TTC549 (cell line): ENCODE data around the gene C2orf81.

ENCODE experiments used
- FAIRE-seq: peaks from 2 replicates; lab custom pipeline; 2012; peaks lifted over from hg19 to GRCh38; lab: Jason Lieb, UNC

The C2orf81 gene

GRCh38 chr2:74390606-74391005 lies 30.8 kb downstream of the C2orf81 start:
- FAIRE-seq: no peak

- FAIRE-seq: no peak
Observed at GRCh38 chr2:74387346-74387745, 34.1 kb downstream of the C2orf81 start.

GRCh38 chr2:74385396-74385795 lies 36.0 kb downstream of the C2orf81 start:
- no peak for FAIRE-seq

- FAIRE-seq: no peak
Observed at GRCh38 chr2:74384051-74384450, 37.4 kb downstream of the C2orf81 start.

DNA sequence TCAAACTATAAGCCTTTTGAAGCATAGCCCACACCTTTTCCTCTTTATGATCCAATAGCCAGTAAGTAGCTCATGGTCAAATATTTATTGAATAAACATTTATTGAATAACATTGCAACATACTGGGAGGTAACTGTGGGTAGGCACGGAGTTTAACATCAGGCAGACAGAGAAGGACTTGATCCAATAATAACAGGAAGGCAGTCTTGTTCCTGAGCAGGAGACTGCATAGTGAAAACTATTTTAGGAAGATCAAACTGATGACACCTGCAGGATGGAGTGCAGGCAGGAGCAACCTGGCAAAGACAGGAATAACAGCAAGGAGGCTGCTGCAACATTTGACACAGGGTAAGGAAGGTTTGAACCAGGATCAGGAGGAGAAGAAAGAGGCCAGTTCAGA lies 38.2 kb downstream of the C2orf81 start:
- no peak for FAIRE-seq

DNA sequence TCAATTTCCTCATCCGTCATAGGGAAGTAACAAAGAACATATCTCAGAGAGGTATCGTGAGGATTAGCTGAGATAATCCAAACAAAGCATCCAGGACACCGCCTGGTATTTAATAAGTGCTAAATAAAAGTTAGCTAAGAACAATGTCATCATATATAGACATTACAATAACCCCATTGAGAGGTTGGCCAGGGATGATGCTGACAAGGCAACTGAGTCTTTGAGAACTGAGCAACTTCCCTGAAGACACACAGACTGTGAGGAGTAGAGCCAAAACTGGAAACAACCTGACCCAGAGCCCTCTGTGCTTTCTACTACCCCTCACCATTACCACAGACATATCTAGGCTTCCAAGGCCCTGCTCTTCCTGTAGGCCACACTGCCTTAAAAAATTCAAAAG lies 39.7 kb downstream of the C2orf81 start:
- FAIRE-seq: no peak

- FAIRE-seq: no peak
Observed at GRCh38 chr2:74379851-74380789, 41.3 kb downstream of the C2orf81 start, which contains the start of gene DCTN1. Gene DCTN1 (minus strand): TSS chr2:74380311. CDS start chr2:74380037, 274 bp downstream.

GRCh38 chr2:74378007-74378406 lies 43.4 kb downstream of the C2orf81 start:
- FAIRE-seq: no peak

- no peak for FAIRE-seq
Observed at GRCh38 chr2:74375838-74376237, 45.6 kb downstream of the C2orf81 start.

DNA sequence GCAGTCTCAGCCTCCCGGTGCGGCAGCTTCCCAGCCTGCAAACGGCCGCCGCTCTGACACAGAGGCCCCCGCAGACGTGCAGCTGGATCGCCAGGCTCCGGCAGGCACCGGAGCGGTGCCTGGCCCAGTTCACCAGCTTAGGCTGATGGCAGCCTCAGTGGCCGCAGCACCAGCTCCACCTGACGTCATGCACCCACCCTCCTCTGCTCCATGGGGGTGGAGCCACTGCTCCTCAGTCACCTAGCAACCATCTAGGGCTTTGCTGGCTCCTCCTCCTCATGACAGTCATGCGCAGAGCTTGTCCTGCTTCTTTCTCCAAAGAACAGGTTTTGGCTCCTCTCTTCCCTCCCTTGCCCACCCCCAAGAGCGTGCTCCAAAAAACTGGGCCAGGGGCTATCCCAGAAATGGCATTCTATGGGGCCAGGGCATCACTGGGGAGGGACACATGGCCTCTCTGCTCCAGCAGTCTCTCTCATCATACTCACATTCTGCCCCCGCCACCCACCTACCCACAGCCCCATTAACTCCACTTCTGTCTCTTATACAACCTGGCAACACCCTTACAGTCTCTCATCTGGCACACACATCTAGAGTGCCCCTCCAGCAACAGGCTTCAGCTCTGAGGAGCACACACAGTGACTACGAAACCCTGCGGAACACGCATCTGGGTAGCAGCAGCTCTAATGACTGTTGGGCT lies 46.8 kb downstream of the C2orf81 start:
- FAIRE-seq: no peak

DNA sequence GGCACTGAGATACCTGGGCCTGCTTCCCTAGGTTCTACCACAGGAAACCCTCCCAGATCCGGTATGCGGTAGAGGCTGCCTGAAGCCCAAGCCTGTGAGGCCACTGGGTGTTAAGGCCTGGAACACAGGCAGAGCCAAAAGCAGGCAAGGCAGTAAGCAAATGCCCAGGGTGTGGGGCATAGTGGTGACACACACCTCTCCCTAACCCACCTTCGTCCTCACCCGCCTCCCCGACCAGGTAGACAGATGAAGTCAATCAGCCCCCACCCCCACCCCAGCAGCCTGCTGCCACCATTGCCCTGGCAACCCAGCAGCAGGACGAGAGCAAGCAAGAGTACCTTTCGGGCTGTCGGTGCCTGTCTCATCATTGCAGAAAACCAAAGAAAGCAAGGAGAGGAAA lies 47.4 kb downstream of the C2orf81 start:
- FAIRE-seq: no peak

GRCh38 chr2:74373221-74373676 lies 48.2 kb downstream of the C2orf81 start:
- no peak for FAIRE-seq

DNA sequence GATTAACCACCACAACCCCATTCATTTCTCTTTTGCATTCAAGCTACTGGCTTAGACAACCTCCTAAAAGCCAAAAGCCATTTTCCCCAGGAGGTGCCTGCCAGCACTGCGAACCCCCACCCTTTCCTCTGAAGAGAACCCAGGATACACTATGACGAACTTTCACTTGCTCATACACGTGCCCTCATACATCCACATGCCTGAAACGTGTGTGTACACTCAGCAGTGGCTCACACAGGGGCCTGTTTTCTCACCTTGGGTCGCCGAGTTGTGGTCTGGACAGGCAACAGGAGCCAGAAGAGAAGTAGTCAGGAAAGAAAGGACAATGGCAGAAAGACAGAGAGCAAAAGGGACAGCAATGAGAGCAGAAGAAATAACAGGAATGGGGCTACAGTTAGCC lies 48.7 kb downstream of the C2orf81 start:
- FAIRE-seq: no peak

- no peak for FAIRE-seq
Observed at GRCh38 chr2:74371421-74371820, 50.0 kb downstream of the C2orf81 start.

GRCh38 chr2:74369976-74370375 lies 51.4 kb downstream of the C2orf81 start:
- no peak for FAIRE-seq

DNA sequence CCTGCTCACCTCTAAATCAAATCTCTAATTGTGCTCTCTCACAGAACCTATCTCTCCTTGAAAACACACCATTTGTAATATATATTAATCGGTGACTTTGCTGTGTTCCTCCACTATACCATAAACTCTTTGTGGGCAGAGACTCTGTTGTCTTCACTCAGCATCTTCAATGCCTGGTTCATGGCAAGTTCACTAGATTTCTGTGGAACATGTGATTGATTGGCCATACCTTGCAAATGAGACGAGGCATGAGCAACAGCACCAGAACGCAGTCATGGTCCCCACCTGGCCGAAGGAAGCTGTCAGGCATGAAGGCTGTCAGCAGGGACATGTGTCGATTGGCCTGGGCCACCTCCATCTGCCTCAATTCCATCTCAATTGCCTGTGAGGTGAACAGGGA lies 52.9 kb downstream of the C2orf81 start:
- no peak for FAIRE-seq

- no peak for FAIRE-seq
Observed at GRCh38 chr2:74367789-74368188, 53.6 kb downstream of the C2orf81 start.

DNA sequence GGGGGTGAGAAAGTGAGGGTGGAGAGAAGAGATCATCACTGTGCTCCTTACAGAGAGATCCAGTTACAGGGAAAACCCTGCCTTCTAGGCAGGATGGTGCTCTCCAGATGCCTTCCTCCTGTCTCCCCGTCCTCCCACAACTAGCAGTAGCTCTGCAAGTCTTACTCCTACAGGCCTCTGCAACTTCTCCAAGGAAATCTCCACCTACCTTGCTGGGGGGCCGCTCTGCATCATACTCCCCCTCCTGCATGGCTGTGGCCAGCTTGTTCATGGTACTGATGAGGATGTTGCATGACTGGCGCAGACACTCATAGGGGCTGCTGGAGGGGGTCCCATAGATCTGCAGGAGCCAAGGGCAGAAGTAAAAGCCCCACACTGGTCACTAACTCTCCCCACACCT lies 55.4 kb downstream of the C2orf81 start:
- FAIRE-seq: no peak

GRCh38 chr2:74364533-74365505 lies 56.6 kb downstream of the C2orf81 start:
- FAIRE-seq: no peak
